SK-N-SH treated with all-trans-retinoic acid at 6 μM for 48 hours (cell line): Measurements from ENCODE around the gene HSPG2.

Experiments used
- ATAC-seq: fragments of 200-7000 bp; cut with Tn5 transposase; 3 replicates; pipeline ENCODE4 v1.9.1; 2020; ENCODE audit warnings: mild to moderate bottlenecking, moderate library complexity
- ARNTL ChIP-seq: fragments of 450-650 bp; formaldehyde crosslinking; IDR thresholded peaks from 2 replicates; pipeline ENCODE4 v1.5.0; 2020; ENCODE audit warnings: low read depth, mild to moderate bottlenecking, moderate library complexity, borderline replicate concordance
- BACH2 ChIP-seq: fragments of 250-450 bp; sonication (Bioruptor Pico); IDR thresholded peaks from 2 replicates; pipeline ENCODE4 v1.9.0; 2021; ENCODE audit warnings: mild to moderate bottlenecking, borderline replicate concordance
- CREB5 ChIP-seq: fragments of 250-450 bp; sonication (Bioruptor Pico); IDR thresholded peaks from 2 replicates; pipeline ENCODE4 v1.5.1; 2020; ENCODE audit warnings: low read depth, mild to moderate bottlenecking, moderate library complexity
- CSDC2 ChIP-seq: fragments of 250-450 bp; sonication (Bioruptor Pico); IDR thresholded peaks from 2 replicates; pipeline ENCODE4 v1.5.0; 2020; ENCODE audit warnings: mild to moderate bottlenecking, moderate library complexity
- CSRNP3 ChIP-seq: fragments of 250-450 bp; sonication (Bioruptor Pico); IDR thresholded peaks from 2 replicates; pipeline ENCODE4 v1.5.1; 2021; ENCODE audit warnings: mild to moderate bottlenecking, moderate library complexity
- ESRRG ChIP-seq: fragments of 250-450 bp; sonication (Bioruptor Pico); IDR thresholded peaks from 2 replicates; pipeline ENCODE4 v1.6.1; 2021; ENCODE audit warnings: mild to moderate bottlenecking
- GLIS3 ChIP-seq: fragments of 250-450 bp; sonication (Bioruptor Pico); IDR thresholded peaks from 2 replicates; pipeline ENCODE4 v1.5.0; 2020; ENCODE audit warnings: mild to moderate bottlenecking, moderate library complexity
- ISL1 ChIP-seq: fragments of 250-450 bp; sonication (Bioruptor Pico); IDR thresholded peaks from 2 replicates; pipeline ENCODE4 v2.1.2; 2022; ENCODE audit warnings: mild to moderate bottlenecking, moderate library complexity
- OSR1 ChIP-seq: fragments of 250-450 bp; sonication (Bioruptor Pico); IDR thresholded peaks from 2 replicates; pipeline ENCODE4 v1.8.0; 2022; ENCODE audit warnings: moderate library complexity, mild to moderate bottlenecking, inconsistent platforms
- PATZ1 ChIP-seq: fragments of 250-450 bp; sonication (Bioruptor Pico); IDR thresholded peaks from 2 replicates; pipeline ENCODE4 v1.8.0; 2020; ENCODE audit warnings: mild to moderate bottlenecking, moderate library complexity, borderline replicate concordance
- POU6F1 ChIP-seq: fragments of 250-450 bp; sonication (Bioruptor Pico); IDR thresholded peaks from 2 replicates; pipeline ENCODE4 v1.8.0; 2021; ENCODE audit warnings: low read depth, mild to moderate bottlenecking, moderate library complexity, borderline replicate concordance
- PPARA ChIP-seq: fragments of 250-450 bp; sonication (Bioruptor Pico); IDR thresholded peaks from 2 replicates; pipeline ENCODE4 v1.5.0; 2020; ENCODE audit warnings: mild to moderate bottlenecking, borderline replicate concordance
- RARB ChIP-seq: fragments of 250-450 bp; sonication (Bioruptor Pico); IDR thresholded peaks from 2 replicates; pipeline ENCODE4 v1.8.0; 2021; ENCODE audit warnings: mild to moderate bottlenecking, moderate library complexity
- SNAI2 ChIP-seq: fragments of 250-450 bp; sonication (Bioruptor Pico); IDR thresholded peaks from 2 replicates; pipeline ENCODE4 v1.5.0; 2020; ENCODE audit warnings: mild to moderate bottlenecking, moderate library complexity
- TOX ChIP-seq: fragments of 250-450 bp; sonication (Bioruptor Pico); IDR thresholded peaks from 2 replicates; pipeline ENCODE4 v1.8.0; 2021; ENCODE audit warnings: mild to moderate bottlenecking, moderate library complexity, borderline replicate concordance
- TSHZ2 ChIP-seq: fragments of 250-450 bp; sonication (Bioruptor Pico); IDR thresholded peaks from 2 replicates; pipeline ENCODE4 v1.5.0; 2020; ENCODE audit warnings: mild to moderate bottlenecking, moderate library complexity
- ZC3H10 ChIP-seq: fragments of 250-450 bp; sonication (Bioruptor Pico); IDR thresholded peaks from 2 replicates; pipeline ENCODE4 v1.5.1; 2021; ENCODE audit warnings: mild to moderate bottlenecking, moderate library complexity
- ZFP3 ChIP-seq: fragments of 250-450 bp; sonication (Bioruptor Pico); IDR thresholded peaks from 2 replicates; pipeline ENCODE4 v1.5.0; 2020; ENCODE audit warnings: mild to moderate bottlenecking, moderate library complexity
- ZFP30 ChIP-seq: fragments of 450-650 bp; formaldehyde crosslinking; IDR thresholded peaks from 2 replicates; pipeline ENCODE4 v1.5.0; 2022; ENCODE audit warnings: mild to moderate bottlenecking, moderate library complexity
- ZNF565 ChIP-seq: fragments of 450-650 bp; formaldehyde crosslinking; conservative IDR thresholded peaks from 2 replicates; pipeline ENCODE4 v1.5.0; 2020; ENCODE audit warnings: low read depth, mild to moderate bottlenecking, moderate library complexity
- ZNF70 ChIP-seq: fragments of 450-650 bp; formaldehyde crosslinking; IDR thresholded peaks from 2 replicates; pipeline ENCODE4 v1.5.0; 2020; ENCODE audit warnings: mild to moderate bottlenecking, moderate library complexity
- ZNF8 ChIP-seq: fragments of 450-650 bp; formaldehyde crosslinking; IDR thresholded peaks from 2 replicates; pipeline ENCODE4 v1.5.0; 2020; ENCODE audit warnings: mild to moderate bottlenecking, moderate library complexity

The HSPG2 gene

GRCh38 chr1:21836010-21836409 lies 101.1 kb downstream of the HSPG2 start (continued):
- no peak for TF ChIP-seq CSRNP3 (CRISPR knock-in tag)
- no peak for TF ChIP-seq BACH2 (CRISPR knock-in tag)
- TF ChIP-seq ZNF8 = no peak
- TF ChIP-seq, all 23 proteins: peak for 0

GRCh38 chr1:21834666-21835065 lies 102.4 kb downstream of the HSPG2 start:
- ATAC-seq = no peak
- TF ChIP-seq TOX (CRISPR knock-in tag) = no peak
- TF ChIP-seq PPARA (CRISPR knock-in tag) = no peak
- no peak for TF ChIP-seq RARB
- no peak for TF ChIP-seq ZNF70 (CRISPR knock-in tag)
- TF ChIP-seq ESRRG (CRISPR knock-in tag) = no peak
- no peak for TF ChIP-seq ZFP30 (CRISPR knock-in tag)

GRCh38 chr1:21834094-21834493 lies 103.0 kb downstream of the HSPG2 start:
- no peak for TF ChIP-seq CSRNP3 (CRISPR knock-in tag)
- no peak for TF ChIP-seq OSR1 (CRISPR knock-in tag)
- no peak for TF ChIP-seq ARNTL (CRISPR knock-in tag)
- TF ChIP-seq, all 23 proteins: peak for 0
- ATAC-seq = no peak

GRCh38 chr1:21833392-21833976 lies 103.6 kb downstream of the HSPG2 start:
- no peak for ATAC-seq
- no peak for TF ChIP-seq ZNF565
- TF ChIP-seq ESRRG (CRISPR knock-in tag) = no peak
- TF ChIP-seq ZFP3 = no peak
- TF ChIP-seq ZC3H10 (CRISPR knock-in tag) = no peak
- TF ChIP-seq ARNTL (CRISPR knock-in tag) = no peak
- TF ChIP-seq ZFP30 (CRISPR knock-in tag) = no peak
- TF ChIP-seq CSDC2 (CRISPR knock-in tag) = no peak

GRCh38 chr1:21831454-21831970 lies 105.6 kb downstream of the HSPG2 start:
- ATAC-seq = no peak
- TF ChIP-seq OSR1 (CRISPR knock-in tag) (no peak), ISL1 (CRISPR knock-in tag) (no peak), RARB (no peak), ESRRG (CRISPR knock-in tag) (no peak), ARNTL (CRISPR knock-in tag) (no peak), GLIS3 (CRISPR knock-in tag) (no peak), CREB5 (CRISPR knock-in tag) (no peak), PPARA (CRISPR knock-in tag) (no peak), POU6F1 (CRISPR knock-in tag) (no peak), CSRNP3 (CRISPR knock-in tag) (no peak), CSDC2 (CRISPR knock-in tag) (no peak), SNAI2 (CRISPR knock-in tag) (no peak), TSHZ2 (CRISPR knock-in tag) (no peak), PATZ1 (CRISPR knock-in tag) (no peak), ZNF565 (no peak), BACH2 (CRISPR knock-in tag) (no peak)
